ENCODE measurements around the gene GPR107.
"Not testable (repeated sequence)": the region's sequence is repeated elsewhere in the genome, so short reads cannot be mapped to it uniquely, and the experiment has no call there.

The GPR107 gene

GRCh38 chr9:130053504-130054324 is at the start of gene GPR107:
Gene GPR107 (plus strand): TSS chr9:130053906. CDS start chr9:130053933, 27 bp downstream.
- in situ Hi-C loops (cut with HindIII; ENCODE audit: low sequenced_read_pairs): no loop called here

GRCh38 chr9:130003943-130004552 is 49.7 kb upstream of the GPR107 start:
- in situ Hi-C loops (cut with HindIII; ENCODE audit: low sequenced_read_pairs): no loop called here

GRCh38 chr9:130006952-130007351 is 46.8 kb upstream of the GPR107 start:
- in situ Hi-C loops (cut with HindIII; ENCODE audit: low sequenced_read_pairs): not testable (repeated sequence)

GRCh38 chr9:130008538-130008937 is 45.2 kb upstream of the GPR107 start:
- in situ Hi-C loops (cut with HindIII; ENCODE audit: low sequenced_read_pairs): no loop called here

GRCh38 chr9:130009546-130009945 is 44.2 kb upstream of the GPR107 start:
- in situ Hi-C loops (cut with HindIII; ENCODE audit: low sequenced_read_pairs): not testable (repeated sequence)

GRCh38 chr9:130010151-130010988 is 43.3 kb upstream of the GPR107 start:
- in situ Hi-C loops (cut with HindIII; ENCODE audit: low sequenced_read_pairs): no loop called here

- in situ Hi-C loops (cut with HindIII; ENCODE audit: low sequenced_read_pairs): no loop called here
These were observed 40.4 kb upstream of the GPR107 start for GRCh38 chr9:130013326-130013725.

GRCh38 chr9:130015353-130016019 is 38.2 kb upstream of the GPR107 start:
- in situ Hi-C loops (cut with HindIII; ENCODE audit: low sequenced_read_pairs): no loop called here

GRCh38 chr9:130017076-130017475 is 36.6 kb upstream of the GPR107 start:
- in situ Hi-C loops (cut with HindIII; ENCODE audit: low sequenced_read_pairs): no loop called here

GRCh38 chr9:130017510-130017909 is 36.2 kb upstream of the GPR107 start:
- in situ Hi-C loops (cut with HindIII; ENCODE audit: low sequenced_read_pairs): not testable (repeated sequence)

- in situ Hi-C loops (cut with HindIII; ENCODE audit: low sequenced_read_pairs): no loop called here
These were observed 35.4 kb upstream of the GPR107 start for GRCh38 chr9:130018265-130018664.

- in situ Hi-C loops (cut with HindIII; ENCODE audit: low sequenced_read_pairs): no loop called here
These were observed 33.1 kb upstream of the GPR107 start for GRCh38 chr9:130020618-130021017.

GRCh38 chr9:130021123-130021522 is 32.6 kb upstream of the GPR107 start:
- in situ Hi-C loops (cut with HindIII; ENCODE audit: low sequenced_read_pairs): no loop called here

- in situ Hi-C loops (cut with HindIII; ENCODE audit: low sequenced_read_pairs): not testable (repeated sequence)
These were observed 31.9 kb upstream of the GPR107 start for GRCh38 chr9:130021842-130022241.

- in situ Hi-C loops (cut with HindIII; ENCODE audit: low sequenced_read_pairs): no loop called here
These were observed 31.1 kb upstream of the GPR107 start for GRCh38 chr9:130022566-130023143.

GRCh38 chr9:130023144-130023787 is 30.4 kb upstream of the GPR107 start:
- in situ Hi-C loops (cut with HindIII; ENCODE audit: low sequenced_read_pairs): no loop called here

- in situ Hi-C loops (cut with HindIII; ENCODE audit: low sequenced_read_pairs): no loop called here
These were observed 29.6 kb upstream of the GPR107 start for GRCh38 chr9:130023994-130024596.

- in situ Hi-C loops (cut with HindIII; ENCODE audit: low sequenced_read_pairs): no loop called here
These were observed 29.1 kb upstream of the GPR107 start for GRCh38 chr9:130024597-130024994.

- in situ Hi-C loops (cut with HindIII; ENCODE audit: low sequenced_read_pairs): no loop called here
These were observed 26.9 kb upstream of the GPR107 start for GRCh38 chr9:130026583-130027340.
